A673 (cell line): ENCODE data around the gene PLD2.

ENCODE experiments used
- EZH2 ChIP-seq: fragments of 200-600 bp; sonication (generic); IDR thresholded peaks from 2 replicates; pipeline ENCODE4 v1.6.1; 2017; ENCODE audit warnings: borderline replicate concordance, low read depth, mild to moderate bottlenecking, mixed read lengths, antibody characterized with exemption, low read length; ENCODE audit not compliant: poor library complexity, severe bottlenecking
- TF ChIP-seq, protein P1 (sequence below): fragments of 300-800, 200-600 bp; sonication (generic); conservative IDR thresholded peaks from 2 replicates; pipeline ENCODE4 v1.5.1; 2017; ENCODE audit warnings: low read depth, mild to moderate bottlenecking, antibody characterized with exemption, low read length, moderate library complexity, mixed read lengths

GRCh38 chr17:4802228-4802627 lies 4.7 kb upstream of the PLD2 start, which contains the start of gene C17orf114:
- TF ChIP-seq, protein P1, sequence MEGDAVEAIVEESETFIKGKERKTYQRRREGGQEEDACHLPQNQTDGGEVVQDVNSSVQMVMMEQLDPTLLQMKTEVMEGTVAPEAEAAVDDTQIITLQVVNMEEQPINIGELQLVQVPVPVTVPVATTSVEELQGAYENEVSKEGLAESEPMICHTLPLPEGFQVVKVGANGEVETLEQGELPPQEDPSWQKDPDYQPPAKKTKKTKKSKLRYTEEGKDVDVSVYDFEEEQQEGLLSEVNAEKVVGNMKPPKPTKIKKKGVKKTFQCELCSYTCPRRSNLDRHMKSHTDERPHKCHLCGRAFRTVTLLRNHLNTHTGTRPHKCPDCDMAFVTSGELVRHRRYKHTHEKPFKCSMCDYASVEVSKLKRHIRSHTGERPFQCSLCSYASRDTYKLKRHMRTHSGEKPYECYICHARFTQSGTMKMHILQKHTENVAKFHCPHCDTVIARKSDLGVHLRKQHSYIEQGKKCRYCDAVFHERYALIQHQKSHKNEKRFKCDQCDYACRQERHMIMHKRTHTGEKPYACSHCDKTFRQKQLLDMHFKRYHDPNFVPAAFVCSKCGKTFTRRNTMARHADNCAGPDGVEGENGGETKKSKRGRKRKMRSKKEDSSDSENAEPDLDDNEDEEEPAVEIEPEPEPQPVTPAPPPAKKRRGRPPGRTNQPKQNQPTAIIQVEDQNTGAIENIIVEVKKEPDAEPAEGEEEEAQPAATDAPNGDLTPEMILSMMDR = no peak
- TF ChIP-seq EZH2 = no peak
